ENCODE results near the gene NRDC. TPM values are rescaled to one million over a fixed set of nuclear protein-coding genes. Genes with fewer than 3 reads are reported as not detected.

Gene NRDC
- total and polyA plus RNA-seq, 10 of the 15 experiments (the other 5 are each of a cell fraction or from before 2014, with no cell fraction given) = 50.1 to 134 (median 90.4) TPM

DNA sequence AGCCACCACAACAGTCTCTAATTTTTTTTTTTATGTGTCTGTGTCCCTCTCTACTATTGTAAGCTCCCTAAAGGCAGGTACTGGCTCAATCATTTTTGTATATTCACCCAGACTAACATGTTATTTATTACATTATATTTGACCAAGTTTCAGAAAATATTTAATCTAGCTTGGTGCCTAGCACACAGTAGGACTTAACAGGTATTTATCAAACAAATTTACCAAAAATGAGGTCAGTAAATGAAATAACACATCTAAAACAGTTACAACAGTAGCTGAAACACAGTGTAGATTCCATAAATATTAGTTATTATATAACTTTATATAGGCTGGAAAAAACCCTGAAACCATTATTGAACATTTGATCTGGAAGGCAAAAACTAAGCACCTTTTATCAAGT lies 2.7 kb downstream of the NRDC start:
- no TSS peak for BruUV-seq (replicated peaks)
- Histone ChIP-seq H3K36me3 (ENCODE audit: control insufficient read depth in 2 of 2, insufficient read depth in 2 of 2, low read length in 1 of 2) (peaks cover 0 to 11% of the 10 kb centered on the region in 2 experiments; a peak in 2 of 4 replicates), H3K79me2 (ENCODE audit: control insufficient read depth, insufficient read depth, low read length) (peaks cover 67% of the 10 kb centered on the region), H2AFZ (ENCODE audit: control insufficient read depth, low read depth, low read length) (no peak overlapping the region), H3K27me3 (replicated peaks in 1 of 2; ENCODE audit: control insufficient read depth in 2 of 2, insufficient read depth in 2 of 2, low read length in 1 of 2) (no peaks in the 10 kb centered on the region), H3K27ac (ENCODE audit: control insufficient read depth, insufficient read depth) (no peak overlapping the region), H3K9ac (ENCODE audit: control insufficient read depth, insufficient read depth, low read length) (no peak overlapping the region), H4K20me1 (ENCODE audit: control insufficient read depth, insufficient read depth) (no peaks in the 10 kb centered on the region), H3K4me2 (ENCODE audit: control insufficient read depth, insufficient read depth) (peak overlapping the region; percentile 69), H3K9me3 (replicated peaks; ENCODE audit: control insufficient read depth, insufficient read depth, low read length) (no peaks in the 10 kb centered on the region; the same call in 2 of the 3 replicates), H3K4me1 (ENCODE audit: control insufficient read depth, insufficient read depth, low read length) (peaks cover 13% of the 10 kb centered on the region), H3K4me3 (peak overlapping the region; percentile 41)
- FAIRE-seq = no peak
- CTCF ChIA-PET = interaction anchor here (1.8 to 1.9 kb wide), 2 partner anchors 10 to 107 kb away, joined by 5 to 8 read pairs; no protein-coding TSS in a partner anchor
- POLR2A ChIA-PET = interaction anchor here (4.7 kb wide), 1 partner anchor 12 kb away, joined by 31 read pairs; no protein-coding TSS in a partner anchor
- in situ Hi-C loops (cut with MboI) (no loop called here), intact Hi-C loops (cut with micrococcal nuclease; ENCODE audit: unreplicated experiment) (no loop called here)
- ATAC-seq = no peak
- no peak for DNase-seq (ENCODE audit: low read depth, low spot score)
- TF ChIP-seq NR2C1 (IDR thresholded peaks at IDR 0.05) (no peak), SMAD1 (IDR thresholded peaks at IDR 0.05; ENCODE audit: low read depth, partially characterized antibody) (no peak), BACH1 (IDR thresholded peaks at IDR 0.05; ENCODE audit: borderline replicate concordance) (no peak), EZH2 (IDR thresholded peaks at IDR 0.05; ENCODE audit: borderline replicate concordance, control insufficient read depth, low read depth, low read length) (no peak), ZNF622 (IDR thresholded peaks at IDR 0.05) (no peak), SIN3A (IDR thresholded peaks at IDR 0.05; ENCODE audit: low read depth, low read length) (no peak), NKRF (conservative IDR thresholded peaks at IDR 0.05) (no peak), MTA2 (IDR thresholded peaks at IDR 0.05; ENCODE audit: low read depth) (no peak), TCF7 (IDR thresholded peaks at IDR 0.05; ENCODE audit: borderline replicate concordance) (no peak), HDAC2 (IDR thresholded peaks at IDR 0.05) (no peak)
- TF ChIP-seq, protein P1, sequence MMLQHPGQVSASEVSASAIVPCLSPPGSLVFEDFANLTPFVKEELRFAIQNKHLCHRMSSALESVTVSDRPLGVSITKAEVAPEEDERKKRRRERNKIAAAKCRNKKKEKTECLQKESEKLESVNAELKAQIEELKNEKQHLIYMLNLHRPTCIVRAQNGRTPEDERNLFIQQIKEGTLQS (IDR thresholded peaks at IDR 0.05; ENCODE audit: borderline replicate concordance, extremely low read depth, low read depth, low read length) = no peak
- SMC1A ChIA-PET (ENCODE audit: uncharacterized antibody, unreplicated experiment) = interaction anchor here (1.0 to 3.4 kb wide), 11 partner anchors 8 to 180 kb away, joined by 3 to 18 read pairs (median 3); no protein-coding TSS in a partner anchor
- RAD21 ChIA-PET (ENCODE audit: unreplicated experiment) = interaction anchor here (0.9 to 1.8 kb wide), 4 partner anchors 11 to 68 kb away, joined by 3 to 6 read pairs (median 4); no protein-coding TSS in a partner anchor

All from GM12878 (cell line).